BJ (cell line): ENCODE data around the gene TP53INP2. TPM values are rescaled to one million over a fixed set of nuclear protein-coding genes. Genes with fewer than 3 reads are reported as not detected.

ENCODE experiments used
- CTCF ChIA-PET: fragments of 350-600 bp; formaldehyde crosslinking; extraction: SDS; loops from one replicate; lab custom pipeline; 2021; ENCODE audit warnings: antibody characterized with exemption, inconsistent platforms; lab: Yijun Ruan, JAX
- POLR2A ChIA-PET: fragments of 300-600 bp; sonication (Branson Sonifier 250); formaldehyde crosslinking; extraction: SDS; loops from one replicate; lab custom pipeline; 2021; ENCODE audit warnings: antibody characterized with exemption; lab: Charles Lee
- DNase-seq: peaks from one replicate; pipeline ENCODE4 v3.0.0-alpha.2; 2011; ENCODE audit warnings: low read depth
- H3K27me3 ChIP-seq: 2 replicates; pipeline ENCODE4 v1.6.0; 2011; ENCODE audit warnings: low read length; ENCODE audit not compliant: control insufficient read depth, insufficient read depth
- H3K36me3 ChIP-seq: 2 replicates; pipeline ENCODE4 v1.5.1; 2011; ENCODE audit warnings: low read length; ENCODE audit not compliant: control insufficient read depth, insufficient read depth
- H3K4me3 ChIP-seq: 2 replicates; pipeline ENCODE4 v1.5.1; 2011; ENCODE audit warnings: low read depth, mild to moderate bottlenecking, control low read depth, low read length
- polyA plus RNA-seq: library from polyadenylated mRNA; depleted of rRNA; stranded (reverse); fragments of >200 nt; gene quantifications from 2 replicates; pipeline ENCODE4 v1.2.3, GENCODE V29; 2011
- TF ChIP-seq, protein P1 (sequence below): IDR thresholded peaks from 2 replicates; pipeline ENCODE4 v1.5.1; 2011; ENCODE audit warnings: low read depth, mild to moderate bottlenecking, control low read depth, inconsistent platforms, low read length, moderate library complexity; ENCODE audit not compliant: insufficient read depth

The TP53INP2 gene
- polyA plus RNA-seq, 1 experiment, result 5.1 TPM

DNA sequence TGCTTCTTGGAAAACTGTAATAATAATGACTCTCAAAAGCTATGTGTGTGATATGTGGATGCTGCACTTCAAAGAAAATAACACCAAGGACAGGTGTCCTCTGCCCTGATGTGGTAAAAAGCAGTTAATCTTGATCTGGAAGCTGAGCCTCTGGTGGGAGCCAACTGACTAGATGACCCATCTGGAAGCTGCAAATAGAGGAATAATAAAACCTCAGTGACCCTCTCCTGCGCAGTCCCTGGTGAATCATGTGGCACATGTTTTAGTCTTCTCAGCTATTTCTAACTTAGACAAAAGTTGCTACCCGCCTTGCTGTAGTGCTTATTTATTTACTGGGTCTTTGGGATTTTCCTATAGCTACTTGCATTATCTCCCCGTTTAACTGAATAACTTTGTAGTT lies 47.3 kb downstream of the TP53INP2 start:
- Histone ChIP-seq H3K27me3 (no peaks in the 10 kb centered on the region), H3K4me3 (no peak overlapping the region), H3K36me3 (peaks cover 8% of the 10 kb centered on the region)
- DNase-seq, result no peak
- ChIA-PET CTCF (interaction anchor here (0.8 to 2.0 kb wide), 3 partner anchors 14 to 173 kb away, joined by 3 to 5 read pairs (median 4); no protein-coding TSS in a partner anchor), POLR2A (interaction anchor here (0.5 kb wide), 1 partner anchor 611 kb away, joined by 7 read pairs; no protein-coding TSS in a partner anchor)
- TF ChIP-seq, protein P1, sequence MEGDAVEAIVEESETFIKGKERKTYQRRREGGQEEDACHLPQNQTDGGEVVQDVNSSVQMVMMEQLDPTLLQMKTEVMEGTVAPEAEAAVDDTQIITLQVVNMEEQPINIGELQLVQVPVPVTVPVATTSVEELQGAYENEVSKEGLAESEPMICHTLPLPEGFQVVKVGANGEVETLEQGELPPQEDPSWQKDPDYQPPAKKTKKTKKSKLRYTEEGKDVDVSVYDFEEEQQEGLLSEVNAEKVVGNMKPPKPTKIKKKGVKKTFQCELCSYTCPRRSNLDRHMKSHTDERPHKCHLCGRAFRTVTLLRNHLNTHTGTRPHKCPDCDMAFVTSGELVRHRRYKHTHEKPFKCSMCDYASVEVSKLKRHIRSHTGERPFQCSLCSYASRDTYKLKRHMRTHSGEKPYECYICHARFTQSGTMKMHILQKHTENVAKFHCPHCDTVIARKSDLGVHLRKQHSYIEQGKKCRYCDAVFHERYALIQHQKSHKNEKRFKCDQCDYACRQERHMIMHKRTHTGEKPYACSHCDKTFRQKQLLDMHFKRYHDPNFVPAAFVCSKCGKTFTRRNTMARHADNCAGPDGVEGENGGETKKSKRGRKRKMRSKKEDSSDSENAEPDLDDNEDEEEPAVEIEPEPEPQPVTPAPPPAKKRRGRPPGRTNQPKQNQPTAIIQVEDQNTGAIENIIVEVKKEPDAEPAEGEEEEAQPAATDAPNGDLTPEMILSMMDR, result no peak

DNA sequence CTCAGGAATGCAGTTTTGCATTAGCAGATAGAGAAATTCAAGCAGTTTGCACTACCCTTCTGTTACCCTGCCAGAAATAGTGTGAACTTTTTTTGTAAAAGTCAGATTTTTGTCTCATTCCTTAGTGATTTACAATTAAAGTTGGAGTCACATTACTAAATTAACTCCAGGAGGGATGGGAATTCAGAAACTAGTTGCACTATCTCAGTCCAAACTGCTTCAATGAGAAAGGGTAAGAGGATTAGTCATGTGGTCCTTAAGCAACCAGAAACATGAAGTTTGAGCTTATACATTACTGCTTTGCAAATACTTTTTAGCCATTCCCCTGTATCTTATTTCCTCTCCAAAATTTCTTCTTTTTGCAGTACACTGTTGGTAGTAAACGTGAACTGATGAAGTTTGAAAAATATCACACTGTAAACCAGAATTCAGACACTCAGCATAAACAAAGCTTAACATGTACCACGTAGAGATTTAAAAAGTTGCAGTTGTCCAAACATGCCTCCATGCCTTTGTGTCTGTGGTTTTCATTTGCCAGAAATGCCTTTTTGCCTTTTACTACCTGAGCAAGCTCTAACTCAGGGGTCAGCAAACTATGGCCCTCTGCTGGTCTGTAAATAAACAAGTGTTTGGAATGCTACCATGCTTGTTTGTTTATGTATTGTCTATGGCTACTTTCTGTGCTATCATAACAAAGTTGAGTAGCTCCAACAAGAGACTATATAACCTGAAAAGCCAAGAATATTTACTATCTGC lies 49.7 kb downstream of the TP53INP2 start:
- DNase-seq, result no peak
- H3K36me3 ChIP-seq, result peaks cover 18% of the 10 kb centered on the region
- POLR2A ChIA-PET, result interaction anchor here (0.6 kb wide), 1 partner anchor 13 kb away, joined by 4 read pairs; no protein-coding TSS in a partner anchor
- H3K27me3 ChIP-seq, result no peaks in the 10 kb centered on the region
- TF ChIP-seq, protein P1, result no peak
- CTCF ChIA-PET, result interaction anchor here (0.8 to 2.2 kb wide), 6 partner anchors 9 to 441 kb away, joined by 3 to 8 read pairs (median 5); no protein-coding TSS in a partner anchor
- H3K4me3 ChIP-seq, result no peak overlapping the region

DNA sequence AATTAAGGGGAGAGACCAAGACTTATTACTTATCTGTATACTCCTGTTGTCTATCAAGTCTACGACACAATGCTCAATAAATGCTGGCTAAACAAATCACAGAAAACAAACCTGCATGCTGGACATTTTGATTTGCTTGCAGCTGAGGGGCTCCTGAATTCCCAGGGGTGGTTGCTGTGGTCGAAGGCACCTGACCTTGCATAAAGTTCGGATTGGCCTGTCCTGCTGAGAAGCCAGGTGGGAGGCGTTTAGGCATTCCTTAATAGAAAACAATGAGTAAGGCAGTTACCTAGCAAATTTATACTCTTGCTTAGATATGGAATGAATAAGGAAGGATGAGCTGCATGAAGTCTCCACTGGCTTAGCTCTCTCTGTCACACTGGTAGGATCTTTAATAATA lies 50.5 kb downstream of the TP53INP2 start:
- Histone ChIP-seq H3K36me3 (peaks cover 17% of the 10 kb centered on the region), H3K27me3 (no peaks in the 10 kb centered on the region), H3K4me3 (no peak overlapping the region)
- CTCF ChIA-PET, result interaction anchor here (1.1 to 2.2 kb wide), 5 partner anchors 9 to 442 kb away, joined by 3 to 8 read pairs (median 6); no protein-coding TSS in a partner anchor
- TF ChIP-seq, protein P1, result no peak
- DNase-seq, result no peak
- POLR2A ChIA-PET, result no interaction called here

DNA sequence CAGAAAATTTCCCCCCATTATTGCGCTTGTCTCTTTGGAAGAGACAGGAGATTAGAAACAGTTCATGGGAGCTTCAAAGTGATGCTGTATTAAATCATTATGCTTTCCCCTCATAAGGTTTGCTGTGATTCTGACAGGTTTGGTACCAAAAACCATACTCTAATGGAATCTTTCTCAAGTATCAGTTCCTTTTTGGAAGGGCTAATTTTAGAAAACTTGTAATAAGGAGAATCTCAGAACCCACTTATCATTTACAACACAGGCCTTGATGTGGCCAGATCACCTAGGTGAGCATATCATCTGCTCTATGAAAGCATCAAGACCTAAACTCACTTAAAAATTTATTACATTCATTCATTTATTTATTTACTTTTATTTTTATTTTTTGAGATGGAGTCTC lies 51.2 kb downstream of the TP53INP2 start:
- peaks cover 11% of the 10 kb centered on the region for H3K36me3 ChIP-seq
- TF ChIP-seq, protein P1, result no peak
- POLR2A ChIA-PET, result no interaction called here
- H3K4me3 ChIP-seq, result no peak overlapping the region
- H3K27me3 ChIP-seq, result no peaks in the 10 kb centered on the region
- no peak for DNase-seq
- CTCF ChIA-PET, result interaction anchor here (1.1 to 2.2 kb wide), 3 partner anchors 12 to 443 kb away, joined by 3 to 8 read pairs (median 4); no protein-coding TSS in a partner anchor

DNA sequence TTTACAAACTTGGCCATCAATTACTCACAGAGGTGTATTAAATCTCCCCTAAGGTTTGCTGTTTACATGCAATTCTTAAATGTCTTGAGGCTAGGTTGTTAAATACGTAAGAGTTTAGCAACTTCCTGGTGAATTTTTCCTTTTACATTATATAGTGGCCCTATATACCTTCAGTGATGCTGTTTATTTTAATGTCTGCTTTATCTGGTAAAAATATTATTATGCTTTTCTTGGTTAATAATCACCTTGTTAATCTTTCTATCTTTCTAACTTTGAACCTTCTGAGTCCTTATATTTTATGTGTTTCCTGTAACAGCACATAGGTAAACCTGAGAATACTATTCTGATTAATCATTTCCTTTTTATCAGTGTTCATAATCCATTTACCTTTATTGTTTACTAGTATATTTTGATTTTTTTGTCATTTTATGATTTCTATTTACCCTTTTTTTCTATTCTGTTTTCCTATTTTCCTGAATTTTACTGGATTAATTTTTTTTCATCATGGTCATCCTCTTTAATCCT lies 57.9 kb downstream of the TP53INP2 start:
- Histone ChIP-seq H3K36me3 (peaks cover 8% of the 10 kb centered on the region), H3K4me3 (no peak overlapping the region), H3K27me3 (no peaks in the 10 kb centered on the region)
- TF ChIP-seq, protein P1, result no peak
- ChIA-PET CTCF (interaction anchor here (0.6 kb wide), 1 partner anchor 40 kb away, joined by 3 read pairs; no protein-coding TSS in a partner anchor), POLR2A (no interaction called here)
- no peak for DNase-seq
